ENCODE results near the gene SEC22B.
"Not testable (repeated sequence)": the region's sequence is repeated elsewhere in the genome, so short reads cannot be mapped to it uniquely, and the experiment has no call there.

The SEC22B gene

GRCh38 chr1:120176092-120176855 is at the start of gene SEC22B:
Gene SEC22B (minus strand): TSS chr1:120176520. CDS start chr1:120176381, 139 bp downstream.
- H3K4me2 ChIP-seq (ENCODE audit: low read length) = peak within 1 kb of the TSS; percentile 73
- H3K9ac ChIP-seq (ENCODE audit: low read length) = peak within 1 kb of the TSS; percentile 90
- no peak for TF ChIP-seq EZH2phosphoT487 (IDR thresholded peaks at IDR 0.05; ENCODE audit: low read depth)
- TF ChIP-seq CTCF (IDR thresholded peaks at IDR 0.05; ENCODE audit: low read depth, low read length) = no peak
- H3K4me1 ChIP-seq (ENCODE audit: low read length) = no peaks in the 10 kb centered on the region
- no peaks in the 10 kb centered on the region for H3K27me3 ChIP-seq (ENCODE audit: low read depth, low read length)
- no peaks in the 10 kb centered on the region for H4K20me1 ChIP-seq (ENCODE audit: insufficient read depth, low read length)
- H3K9me3 ChIP-seq (ENCODE audit: insufficient read depth, low read length) = no peaks in the 10 kb centered on the region
- H3K79me2 ChIP-seq (ENCODE audit: low read length) = peaks cover 13% of the 10 kb centered on the region
- peak within 1 kb of the TSS; percentile 97 for H2AFZ ChIP-seq (ENCODE audit: low read depth, low read length)
- peak within 1 kb of the TSS; percentile 71 for H3K27ac ChIP-seq (ENCODE audit: low read length)
- H3K4me3 ChIP-seq (ENCODE audit: low read length) = peak within 1 kb of the TSS; percentile 88
- H3K36me3 ChIP-seq (replicated peaks; ENCODE audit: low read depth, low read length) = no peaks in the 10 kb centered on the region

- not testable (repeated sequence) for H3K36me3 ChIP-seq (replicated peaks; ENCODE audit: low read depth, low read length); H3K4me3 ChIP-seq (ENCODE audit: low read length); H3K27me3 ChIP-seq (ENCODE audit: low read depth, low read length); H3K4me2 ChIP-seq (ENCODE audit: low read length); H3K27ac ChIP-seq (ENCODE audit: low read length); H3K79me2 ChIP-seq (ENCODE audit: low read length); H2AFZ ChIP-seq (ENCODE audit: low read depth, low read length); H3K9me3 ChIP-seq (ENCODE audit: insufficient read depth, low read length); H3K9ac ChIP-seq (ENCODE audit: low read length); H4K20me1 ChIP-seq (ENCODE audit: insufficient read depth, low read length); H3K4me1 ChIP-seq (ENCODE audit: low read length)
These were observed 41.6 kb upstream of the SEC22B start for GRCh38 chr1:120217933-120218332.

- H3K27me3 ChIP-seq (ENCODE audit: low read depth, low read length); H3K9me3 ChIP-seq (ENCODE audit: insufficient read depth, low read length); H3K36me3 ChIP-seq (replicated peaks; ENCODE audit: low read depth, low read length); H4K20me1 ChIP-seq (ENCODE audit: insufficient read depth, low read length); H2AFZ ChIP-seq (ENCODE audit: low read depth, low read length); H3K4me3 ChIP-seq (ENCODE audit: low read length); H3K4me2 ChIP-seq (ENCODE audit: low read length); H3K27ac ChIP-seq (ENCODE audit: low read length); H3K9ac ChIP-seq (ENCODE audit: low read length); H3K4me1 ChIP-seq (ENCODE audit: low read length); H3K79me2 ChIP-seq (ENCODE audit: low read length): not testable (repeated sequence)
These were observed 41.0 kb upstream of the SEC22B start for GRCh38 chr1:120217175-120217929.

- H3K9me3 ChIP-seq (ENCODE audit: insufficient read depth, low read length); H2AFZ ChIP-seq (ENCODE audit: low read depth, low read length); H4K20me1 ChIP-seq (ENCODE audit: insufficient read depth, low read length); H3K27me3 ChIP-seq (ENCODE audit: low read depth, low read length); H3K27ac ChIP-seq (ENCODE audit: low read length); H3K4me3 ChIP-seq (ENCODE audit: low read length); H3K4me2 ChIP-seq (ENCODE audit: low read length); H3K9ac ChIP-seq (ENCODE audit: low read length); H3K36me3 ChIP-seq (replicated peaks; ENCODE audit: low read depth, low read length); H3K4me1 ChIP-seq (ENCODE audit: low read length); H3K79me2 ChIP-seq (ENCODE audit: low read length): not testable (repeated sequence)
These were observed 37.3 kb upstream of the SEC22B start for GRCh38 chr1:120213606-120214005.

- H3K36me3 ChIP-seq (replicated peaks; ENCODE audit: low read depth, low read length); H3K9me3 ChIP-seq (ENCODE audit: insufficient read depth, low read length); H3K27me3 ChIP-seq (ENCODE audit: low read depth, low read length); H2AFZ ChIP-seq (ENCODE audit: low read depth, low read length); H4K20me1 ChIP-seq (ENCODE audit: insufficient read depth, low read length); H3K27ac ChIP-seq (ENCODE audit: low read length); H3K4me2 ChIP-seq (ENCODE audit: low read length); H3K4me1 ChIP-seq (ENCODE audit: low read length); H3K79me2 ChIP-seq (ENCODE audit: low read length); H3K9ac ChIP-seq (ENCODE audit: low read length); H3K4me3 ChIP-seq (ENCODE audit: low read length): not testable (repeated sequence)
These were observed 34.4 kb upstream of the SEC22B start for GRCh38 chr1:120210754-120211153.

- not testable (repeated sequence) for H3K4me2 ChIP-seq (ENCODE audit: low read length)
These were observed 20.8 kb upstream of the SEC22B start for GRCh38 chr1:120196863-120197775.

GRCh38 chr1:120188626-120189025 is 12.3 kb upstream of the SEC22B start:
- H3K4me2 ChIP-seq (ENCODE audit: low read length); H3K4me1 ChIP-seq (ENCODE audit: low read length); H3K27me3 ChIP-seq (ENCODE audit: low read depth, low read length): not testable (repeated sequence)

More at GRCh38 chr1:120196863-120197775, 20.8 kb upstream of the SEC22B start:
- not testable (repeated sequence) for H4K20me1 ChIP-seq (ENCODE audit: insufficient read depth, low read length); H3K27me3 ChIP-seq (ENCODE audit: low read depth, low read length); H3K9ac ChIP-seq (ENCODE audit: low read length); H3K27ac ChIP-seq (ENCODE audit: low read length); H3K36me3 ChIP-seq (replicated peaks; ENCODE audit: low read depth, low read length); H3K79me2 ChIP-seq (ENCODE audit: low read length); H3K9me3 ChIP-seq (ENCODE audit: insufficient read depth, low read length); H3K4me3 ChIP-seq (ENCODE audit: low read length); H3K4me1 ChIP-seq (ENCODE audit: low read length); H2AFZ ChIP-seq (ENCODE audit: low read depth, low read length)

GRCh38 chr1:120182176-120182707 is 5.9 kb upstream of the SEC22B start:
- not testable (repeated sequence) for H2AFZ ChIP-seq (ENCODE audit: low read depth, low read length); H3K9ac ChIP-seq (ENCODE audit: low read length); H3K79me2 ChIP-seq (ENCODE audit: low read length); H3K4me3 ChIP-seq (ENCODE audit: low read length); H3K27ac ChIP-seq (ENCODE audit: low read length); H3K27me3 ChIP-seq (ENCODE audit: low read depth, low read length); H3K4me1 ChIP-seq (ENCODE audit: low read length); H3K36me3 ChIP-seq (replicated peaks; ENCODE audit: low read depth, low read length); H3K9me3 ChIP-seq (ENCODE audit: insufficient read depth, low read length); H4K20me1 ChIP-seq (ENCODE audit: insufficient read depth, low read length); H3K4me2 ChIP-seq (ENCODE audit: low read length)

More at GRCh38 chr1:120188626-120189025, 12.3 kb upstream of the SEC22B start:
- not testable (repeated sequence) for H3K27ac ChIP-seq (ENCODE audit: low read length); H2AFZ ChIP-seq (ENCODE audit: low read depth, low read length); H3K9ac ChIP-seq (ENCODE audit: low read length); H3K79me2 ChIP-seq (ENCODE audit: low read length); H3K4me3 ChIP-seq (ENCODE audit: low read length); H3K36me3 ChIP-seq (replicated peaks; ENCODE audit: low read depth, low read length); H3K9me3 ChIP-seq (ENCODE audit: insufficient read depth, low read length); H4K20me1 ChIP-seq (ENCODE audit: insufficient read depth, low read length)
